A673 (cell line): ENCODE measurements around the gene CHAT. TPM values are rescaled to one million over a fixed set of nuclear protein-coding genes. Genes with fewer than 3 reads are reported as not detected.

ENCODE experiments used
- BruUV-seq: library from RNA; stranded (reverse); fragments of 400-500 nt; replicated peaks from 2 replicates; lab custom pipeline; 2021; lab: Mats Ljungman, UMichigan
- CTCF ChIA-PET: fragments of 300-600 bp; sonication (Branson Sonifier 250); formaldehyde crosslinking; loops from one replicate; lab custom pipeline; 2022; ENCODE audit warnings: antibody characterized with exemption; lab: Charles Lee
- POLR2A ChIA-PET: fragments of 300-600 bp; sonication (Branson Sonifier 250); formaldehyde crosslinking; loops from one replicate; lab custom pipeline; 2022; ENCODE audit warnings: antibody characterized with exemption; ENCODE audit not compliant: low non-redundant PET; lab: Charles Lee
- DNase-seq: peaks from one replicate; pipeline ENCODE4 v3.0.0-alpha.2; 2015; ENCODE audit warnings: low spot score
- H3K27ac ChIP-seq: fragments of 200-600 bp; sonication (generic); 2 replicates; pipeline ENCODE4 v1.5.1; 2016; ENCODE audit warnings: mixed run types, low read depth, mild to moderate bottlenecking, mixed read lengths, antibody characterized with exemption, low read length; ENCODE audit not compliant: poor library complexity, severe bottlenecking
- H3K27me3 ChIP-seq: fragments of 200-600 bp; sonication (generic); replicated peaks from 2 replicates; pipeline ENCODE4 v1.6.1; 2017; ENCODE audit warnings: mixed run types, low read depth, mild to moderate bottlenecking, mixed read lengths, antibody characterized with exemption, low read length; ENCODE audit not compliant: insufficient read depth, poor library complexity
- H3K36me3 ChIP-seq: fragments of 200-600 bp; sonication (generic); 2 replicates; pipeline ENCODE4 v1.6.1; 2016; ENCODE audit warnings: mixed run types, mild to moderate bottlenecking, mixed read lengths, antibody characterized with exemption, low read length; ENCODE audit not compliant: insufficient read depth, poor library complexity, severe bottlenecking
- H3K4me1 ChIP-seq: fragments of 200-600 bp; sonication (generic); 2 replicates; pipeline ENCODE4 v1.6.1; 2017; ENCODE audit warnings: mixed run types, mild to moderate bottlenecking, mixed read lengths, antibody characterized with exemption, low read length; ENCODE audit not compliant: insufficient read depth, poor library complexity, severe bottlenecking
- H3K4me3 ChIP-seq: fragments of 200-600 bp; sonication (generic); 2 replicates; pipeline ENCODE4 v1.5.1; 2016; ENCODE audit warnings: low read depth, mixed run types, mild to moderate bottlenecking, mixed read lengths, low read length; ENCODE audit not compliant: poor library complexity, severe bottlenecking
- H3K9me3 ChIP-seq: fragments of 200-600 bp; sonication (generic); 2 replicates; pipeline ENCODE4 v1.6.1; 2016; ENCODE audit warnings: mixed run types, low read depth, mild to moderate bottlenecking, mixed read lengths, antibody characterized with exemption, low read length; ENCODE audit not compliant: poor library complexity, severe bottlenecking
- EZH2 ChIP-seq: fragments of 200-600 bp; sonication (generic); IDR thresholded peaks from 2 replicates; pipeline ENCODE4 v1.6.1; 2017; ENCODE audit warnings: borderline replicate concordance, low read depth, mild to moderate bottlenecking, mixed read lengths, antibody characterized with exemption, low read length; ENCODE audit not compliant: poor library complexity, severe bottlenecking
- intact Hi-C: fragments of 100-400 bp; cut with micrococcal nuclease; formaldehyde crosslinking; loops from one replicate; pipeline ENCODE4 v1.10.0; 2022; ENCODE audit not compliant: unreplicated experiment
- total RNA-seq: library from RNA; stranded (reverse); gene quantifications from 2 replicates; pipeline ENCODE4 v1.2.3, GENCODE V29; 2021
- TF ChIP-seq, protein P1 (sequence below): fragments of 300-800, 200-600 bp; sonication (generic); conservative IDR thresholded peaks from 2 replicates; pipeline ENCODE4 v1.5.1; 2017; ENCODE audit warnings: low read depth, mild to moderate bottlenecking, antibody characterized with exemption, low read length, moderate library complexity, mixed read lengths

CHAT gene
- total RNA-seq, 1 experiment from 2014 or later, result 0.56 TPM

GRCh38 chr10:49707585-49707984 lies 93.7 kb downstream of the CHAT start:
- Histone ChIP-seq H3K4me3 (no peak overlapping the region), H3K27me3 (no peaks in the 10 kb centered on the region), H3K36me3 (no peaks in the 10 kb centered on the region), H3K9me3 (no peaks in the 10 kb centered on the region), H3K4me1 (no peaks in the 10 kb centered on the region), H3K27ac (no peak overlapping the region)
- DNase-seq, result no peak
- CTCF ChIA-PET, result no interaction called here
- BruUV-seq, result no TSS peak
- intact Hi-C loops, result no loop called here
- TF ChIP-seq EZH2, result no peak
- POLR2A ChIA-PET, result no interaction called here

- BruUV-seq, result no TSS peak
- Histone ChIP-seq H3K36me3 (no peaks in the 10 kb centered on the region), H3K27me3 (no peaks in the 10 kb centered on the region), H3K9me3 (no peaks in the 10 kb centered on the region), H3K27ac (no peak overlapping the region), H3K4me3 (no peak overlapping the region), H3K4me1 (no peaks in the 10 kb centered on the region)
- ChIA-PET CTCF (no interaction called here), POLR2A (no interaction called here)
- TF ChIP-seq, protein P1, sequence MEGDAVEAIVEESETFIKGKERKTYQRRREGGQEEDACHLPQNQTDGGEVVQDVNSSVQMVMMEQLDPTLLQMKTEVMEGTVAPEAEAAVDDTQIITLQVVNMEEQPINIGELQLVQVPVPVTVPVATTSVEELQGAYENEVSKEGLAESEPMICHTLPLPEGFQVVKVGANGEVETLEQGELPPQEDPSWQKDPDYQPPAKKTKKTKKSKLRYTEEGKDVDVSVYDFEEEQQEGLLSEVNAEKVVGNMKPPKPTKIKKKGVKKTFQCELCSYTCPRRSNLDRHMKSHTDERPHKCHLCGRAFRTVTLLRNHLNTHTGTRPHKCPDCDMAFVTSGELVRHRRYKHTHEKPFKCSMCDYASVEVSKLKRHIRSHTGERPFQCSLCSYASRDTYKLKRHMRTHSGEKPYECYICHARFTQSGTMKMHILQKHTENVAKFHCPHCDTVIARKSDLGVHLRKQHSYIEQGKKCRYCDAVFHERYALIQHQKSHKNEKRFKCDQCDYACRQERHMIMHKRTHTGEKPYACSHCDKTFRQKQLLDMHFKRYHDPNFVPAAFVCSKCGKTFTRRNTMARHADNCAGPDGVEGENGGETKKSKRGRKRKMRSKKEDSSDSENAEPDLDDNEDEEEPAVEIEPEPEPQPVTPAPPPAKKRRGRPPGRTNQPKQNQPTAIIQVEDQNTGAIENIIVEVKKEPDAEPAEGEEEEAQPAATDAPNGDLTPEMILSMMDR, result no peak
- TF ChIP-seq EZH2, result no peak
- no peak for DNase-seq
- intact Hi-C loops, result no loop called here
Observed at GRCh38 chr10:49709934-49710333, 96.1 kb downstream of the CHAT start.

DNA sequence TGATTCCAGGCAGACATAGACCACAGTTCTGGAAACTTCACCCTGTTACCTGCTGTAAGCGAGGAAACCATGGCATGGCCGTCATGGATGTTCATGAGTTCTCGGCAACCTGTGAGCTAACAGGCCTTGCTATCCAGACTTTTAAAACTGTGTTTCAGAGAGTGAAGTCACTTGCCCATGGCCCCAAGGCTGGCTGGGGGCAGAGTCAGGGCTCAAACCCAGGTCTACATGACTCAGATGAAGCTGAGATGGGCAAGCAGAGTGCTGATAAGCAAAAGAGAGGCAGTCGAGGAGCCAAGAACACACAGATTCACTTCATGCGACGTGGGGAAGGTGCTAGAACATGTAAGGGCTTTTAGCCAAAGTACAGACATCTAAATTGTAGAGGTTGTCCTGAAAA lies 97.1 kb downstream of the CHAT start:
- Histone ChIP-seq H3K4me3 (no peak overlapping the region), H3K36me3 (no peaks in the 10 kb centered on the region), H3K9me3 (no peaks in the 10 kb centered on the region), H3K27me3 (no peaks in the 10 kb centered on the region), H3K27ac (no peak overlapping the region), H3K4me1 (no peaks in the 10 kb centered on the region)
- no TSS peak for BruUV-seq
- intact Hi-C loops, result no loop called here
- CTCF ChIA-PET, result no interaction called here
- TF ChIP-seq EZH2, result no peak
- TF ChIP-seq, protein P1, result no peak
- DNase-seq, result no peak
- POLR2A ChIA-PET, result interaction anchor here (0.7 kb wide), 1 partner anchor 11 kb away, joined by 7 read pairs; no protein-coding TSS in a partner anchor

DNA sequence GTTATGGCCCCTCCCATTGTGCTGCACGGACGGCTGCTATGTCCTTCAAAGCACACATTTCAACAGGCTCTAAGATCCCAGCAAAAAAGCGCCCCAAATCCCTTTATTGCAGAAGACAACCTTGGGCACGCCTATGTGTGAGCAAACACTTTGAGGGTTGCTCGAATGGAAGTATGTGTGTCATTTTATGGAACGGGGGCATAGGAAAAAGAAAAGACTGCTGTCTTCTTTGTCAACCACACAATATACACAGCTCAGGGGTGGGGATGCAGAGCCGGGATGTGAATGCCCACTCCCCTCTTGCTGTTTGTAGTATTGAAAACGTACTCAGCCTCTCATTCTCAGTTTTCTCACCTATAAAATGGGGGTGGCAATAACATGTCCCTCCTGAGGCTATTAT lies 97.6 kb downstream of the CHAT start:
- ChIA-PET POLR2A (no interaction called here), CTCF (no interaction called here)
- Histone ChIP-seq H3K4me3 (no peak overlapping the region), H3K27ac (no peak overlapping the region), H3K4me1 (no peaks in the 10 kb centered on the region), H3K27me3 (no peaks in the 10 kb centered on the region), H3K36me3 (no peaks in the 10 kb centered on the region), H3K9me3 (no peaks in the 10 kb centered on the region)
- no peak for DNase-seq
- no TSS peak for BruUV-seq
- no peak for TF ChIP-seq EZH2
- TF ChIP-seq, protein P1, result no peak
- intact Hi-C loops, result no loop called here
